Adrenal gland (tissue), 5 donors: ENCODE results near the gene TXNRD2.

Experiments used
- CTCF ChIP-seq, 6 experiments: fragments of 450-650 bp in 4 of 6; fragments of 200-600 bp in 2 of 6; sonication (generic) in 1 of 6; IDR thresholded peaks; 1 replicate in 5 of 6; 2 replicates in 1 of 6; pipeline versions ENCODE4 v1.5.1 to v1.8.0; 2016 to 2021; ENCODE audit warnings: antibody characterized with exemption in 6 of 6, mild to moderate bottlenecking in 2 of 6, moderate library complexity in 1 of 6
- POLR2A ChIP-seq, 2 donors: fragments of 450-650 bp; IDR thresholded peaks; one replicate each; pipeline ENCODE4 v1.6.1; 2017; ENCODE audit warnings: antibody characterized with exemption in 2 of 2, mild to moderate bottlenecking in 2 of 2, moderate library complexity in 1 of 2
- donor health status: DM: no; HTN: no; CAD: no.

DNA sequence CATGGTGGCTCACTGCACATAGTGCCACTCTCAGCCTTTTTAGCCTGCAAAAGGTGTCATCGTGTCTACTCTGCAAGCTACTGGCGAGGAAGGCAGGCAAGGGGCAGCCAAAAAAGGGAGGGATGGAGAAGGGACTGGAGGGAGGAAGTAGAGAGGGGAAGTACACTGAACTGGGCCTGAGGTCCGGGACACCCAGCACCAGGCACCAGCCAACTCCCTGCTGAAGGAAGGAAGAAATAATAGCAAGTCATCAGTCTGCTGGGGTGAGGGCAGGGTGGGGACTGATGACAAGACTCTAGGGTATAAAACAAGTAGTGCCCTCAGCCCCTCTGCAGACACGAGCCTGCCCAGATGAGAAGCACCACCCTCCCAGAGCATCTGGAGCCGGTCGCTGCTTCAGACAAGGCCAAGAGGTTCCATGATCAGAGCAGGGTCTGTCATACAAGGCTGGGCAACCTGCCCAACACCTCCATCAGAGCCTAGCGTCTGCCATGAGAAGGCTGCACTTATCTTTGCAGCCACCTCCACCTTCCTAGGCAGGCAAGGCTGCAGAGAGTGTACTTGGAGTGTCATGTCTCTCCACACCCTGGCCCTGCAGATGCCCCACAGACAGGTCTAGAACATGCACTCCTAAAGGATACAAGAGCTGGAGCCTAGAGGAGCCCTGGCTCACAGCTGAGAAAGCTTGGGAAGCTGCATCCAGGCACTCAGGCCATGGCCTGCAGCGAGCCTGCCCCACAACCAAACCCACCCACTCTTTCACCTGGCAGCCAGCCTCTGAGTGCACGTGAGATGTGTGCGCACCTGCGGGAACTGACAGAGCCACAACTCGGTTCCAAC is 9.0 kb downstream of the TXNRD2 start:
- TF ChIP-seq POLR2A (IDR thresholded peaks at IDR 0.05) (no peak), CTCF (IDR thresholded peaks at IDR 0.05) (no peak)
